OCI-LY3 (cell line): ENCODE results near the gene IGSF22.

Experiments
- H2AFZ ChIP-seq: fragments of 200-600, 300-600 bp; shearing (Covaris generic); 2 replicates; pipeline ENCODE4 v1.6.0; 2014; ENCODE audit warnings: antibody characterized with exemption, low read depth, low read length
- H3K27ac ChIP-seq: fragments of 200-600, 300-600 bp; sonication (generic); 2 replicates; pipeline ENCODE4 v1.5.1; 2014; ENCODE audit warnings: mild to moderate bottlenecking, low read length, moderate library complexity, mixed read lengths
- H3K27me3 ChIP-seq: fragments of 200-600, 300-600 bp; sonication (generic); 2 replicates; pipeline ENCODE4 v1.6.1; 2014; ENCODE audit warnings: low read depth, low read length, mixed read lengths
- H3K36me3 ChIP-seq: fragments of 200-600, 300-600 bp; sonication (generic); replicated peaks from 2 replicates; pipeline ENCODE3; 2014; ENCODE audit warnings: low read depth, low read length, mixed read lengths
- H3K4me1 ChIP-seq: fragments of 300-600, 200-600 bp; sonication (generic); 2 replicates; pipeline ENCODE4 v1.6.1; 2014; ENCODE audit warnings: low read length, mixed read lengths
- H3K4me2 ChIP-seq: fragments of 200-600, 300-600 bp; sonication (generic); 2 replicates; pipeline ENCODE4 v1.6.1; 2014; ENCODE audit warnings: low read length, mixed read lengths
- H3K4me3 ChIP-seq: fragments of 300-600, 200-600 bp; sonication (generic); 2 replicates; pipeline ENCODE4 v1.5.1; 2014; ENCODE audit warnings: antibody characterized with exemption, mild to moderate bottlenecking, low read length, moderate library complexity
- H3K79me2 ChIP-seq: fragments of 300-600, 200-600 bp; shearing (Covaris generic); 2 replicates; pipeline ENCODE4 v1.6.1; 2014; ENCODE audit warnings: mild to moderate bottlenecking, low read length, mixed read lengths
- H3K9ac ChIP-seq: fragments of 300-600, 200-600 bp; shearing (Covaris generic); 2 replicates; pipeline ENCODE4 v1.6.0; 2014; ENCODE audit warnings: mild to moderate bottlenecking, low read length, moderate library complexity
- H3K9me3 ChIP-seq: fragments of 200-600, 300-600 bp; shearing (Covaris generic); 2 replicates; pipeline ENCODE4 v1.6.1; 2014; ENCODE audit warnings: low read length, mixed read lengths; ENCODE audit not compliant: insufficient read depth
- H4K20me1 ChIP-seq: fragments of 200-600, 300-600 bp; sonication (generic); 2 replicates; pipeline ENCODE4 v1.6.1; 2016; ENCODE audit warnings: low read length, mixed read lengths; ENCODE audit not compliant: insufficient read depth
- CTCF ChIP-seq: fragments of 200-600, 300-600 bp; sonication (generic); IDR thresholded peaks from 2 replicates; pipeline ENCODE4 v1.5.1; 2014; ENCODE audit warnings: antibody characterized with exemption, low read length, low read depth
- EZH2phosphoT487 ChIP-seq: fragments of 200-600 bp; shearing (Covaris generic); IDR thresholded peaks from 2 replicates; pipeline ENCODE4 v1.6.1; 2018; ENCODE audit warnings: antibody characterized with exemption, mixed run types, low read depth

Gene IGSF22

GRCh38 chr11:18739685-18740084 lies 13.7 kb upstream of the IGSF22 start:
- Histone ChIP-seq H3K27ac (no peak overlapping the region), H3K4me1 (no peaks in the 10 kb centered on the region), H3K79me2 (no peaks in the 10 kb centered on the region), H4K20me1 (no peaks in the 10 kb centered on the region), H3K36me3 (no peaks in the 10 kb centered on the region), H3K27me3 (peaks cover 24% of the 10 kb centered on the region), H3K4me2 (no peak overlapping the region), H3K9ac (no peak overlapping the region), H3K9me3 (no peaks in the 10 kb centered on the region), H3K4me3 (no peak overlapping the region), H2AFZ (no peak overlapping the region)
- TF ChIP-seq CTCF (peak; percentile 31; the same call in 1 of the 2 replicates), EZH2phosphoT487 (no peak)

GRCh38 chr11:18737642-18738041 lies 11.7 kb upstream of the IGSF22 start:
- Histone ChIP-seq H3K9ac (no peak overlapping the region), H2AFZ (no peak overlapping the region), H3K36me3 (no peaks in the 10 kb centered on the region), H3K27me3 (peaks cover 26% of the 10 kb centered on the region), H3K4me2 (no peak overlapping the region), H3K79me2 (no peaks in the 10 kb centered on the region), H3K4me3 (no peak overlapping the region), H3K27ac (no peak overlapping the region), H3K4me1 (peaks cover 2% of the 10 kb centered on the region), H3K9me3 (no peaks in the 10 kb centered on the region), H4K20me1 (no peaks in the 10 kb centered on the region)
- TF ChIP-seq CTCF, result no peak
- TF ChIP-seq EZH2phosphoT487, result no peak

GRCh38 chr11:18736590-18737148 lies 10.7 kb upstream of the IGSF22 start:
- Histone ChIP-seq H3K79me2 (no peaks in the 10 kb centered on the region), H3K4me1 (peaks cover 11% of the 10 kb centered on the region), H3K9me3 (no peaks in the 10 kb centered on the region), H4K20me1 (no peaks in the 10 kb centered on the region), H3K27me3 (peaks cover 26% of the 10 kb centered on the region), H3K4me3 (no peak overlapping the region), H2AFZ (no peak overlapping the region), H3K9ac (no peak overlapping the region), H3K4me2 (no peak overlapping the region), H3K27ac (no peak overlapping the region), H3K36me3 (no peaks in the 10 kb centered on the region)
- TF ChIP-seq CTCF, result no peak
- TF ChIP-seq EZH2phosphoT487, result no peak

GRCh38 chr11:18733202-18733601 lies 7.2 kb upstream of the IGSF22 start:
- Histone ChIP-seq H3K9ac (no peak overlapping the region), H2AFZ (no peak overlapping the region), H3K4me2 (no peak overlapping the region), H3K9me3 (no peaks in the 10 kb centered on the region), H3K36me3 (no peaks in the 10 kb centered on the region), H3K4me1 (peaks cover 17% of the 10 kb centered on the region), H3K4me3 (no peak overlapping the region), H3K79me2 (no peaks in the 10 kb centered on the region), H4K20me1 (no peaks in the 10 kb centered on the region), H3K27ac (no peak overlapping the region), H3K27me3 (peaks cover 19% of the 10 kb centered on the region)
- TF ChIP-seq EZH2phosphoT487 (no peak), CTCF (no peak)
